Loucy (cell line): ENCODE results near the gene SLC35G1.

ENCODE experiments used
- H2AFZ ChIP-seq: fragments of 200-600 bp; sonication (generic); 2 replicates; pipeline ENCODE4 v1.6.0; 2016; ENCODE audit warnings: antibody characterized with exemption, mild to moderate bottlenecking, low read length, moderate library complexity
- H3F3A ChIP-seq: fragments of 200-600 bp; 2 replicates; pipeline ENCODE4 v1.6.0; 2016; ENCODE audit warnings: antibody characterized with exemption, low read depth, mild to moderate bottlenecking
- H3K27me3 ChIP-seq: fragments of 200-600 bp; sonication (generic); 2 replicates; pipeline ENCODE4 v1.6.1; 2014; ENCODE audit warnings: low read length, mild to moderate bottlenecking; ENCODE audit not compliant: insufficient read depth, poor library complexity, severe bottlenecking
- H3K36me3 ChIP-seq: fragments of 200-600 bp; sonication (generic); 2 replicates; pipeline ENCODE4 v1.6.1; 2016; ENCODE audit warnings: low read length; ENCODE audit not compliant: insufficient read depth
- H3K4me1 ChIP-seq: fragments of 200-600 bp; sonication (generic); 2 replicates; pipeline ENCODE4 v1.5.1; 2014; ENCODE audit warnings: low read length, mild to moderate bottlenecking; ENCODE audit not compliant: insufficient read depth, poor library complexity, severe bottlenecking
- H3K4me2 ChIP-seq: fragments of 200-600 bp; sonication (generic); 2 replicates; pipeline ENCODE4 v1.6.0; 2014; ENCODE audit warnings: antibody characterized with exemption, low read length, low read depth, mild to moderate bottlenecking; ENCODE audit not compliant: poor library complexity, severe bottlenecking
- H3K4me3 ChIP-seq: fragments of 200-600 bp; sonication (generic); 2 replicates; pipeline ENCODE4 v1.5.1; 2014; ENCODE audit warnings: low read length, mild to moderate bottlenecking, mixed read lengths; ENCODE audit not compliant: poor library complexity, severe bottlenecking
- H3K79me2 ChIP-seq: fragments of 200-600 bp; sonication (generic); 2 replicates; pipeline ENCODE4 v1.6.1; 2014; ENCODE audit warnings: low read length; ENCODE audit not compliant: insufficient read depth
- H3K9ac ChIP-seq: fragments of 200-600 bp; sonication (generic); 2 replicates; pipeline ENCODE4 v1.6.0; 2014; ENCODE audit warnings: mild to moderate bottlenecking, low read depth, low read length, moderate library complexity; ENCODE audit not compliant: poor library complexity, severe bottlenecking
- H3K9me2 ChIP-seq: fragments of 200-600 bp; sonication (generic); replicated peaks from 2 replicates; pipeline ENCODE4 v1.6.1; 2016; ENCODE audit warnings: low read depth, low read length, mixed read lengths
- H3K9me3 ChIP-seq: fragments of 200-600 bp; sonication (generic); 2 replicates; pipeline ENCODE4 v1.6.1; 2014; ENCODE audit warnings: mild to moderate bottlenecking, antibody characterized with exemption, low read length, low read depth; ENCODE audit not compliant: insufficient read depth
- H4K20me1 ChIP-seq: fragments of 200-600 bp; sonication (generic); 2 replicates; pipeline ENCODE4 v1.6.0; 2014; ENCODE audit warnings: antibody characterized with exemption, low read length, mild to moderate bottlenecking; ENCODE audit not compliant: insufficient read depth, poor library complexity, severe bottlenecking
- EZH2phosphoT487 ChIP-seq: fragments of 200-600 bp; IDR thresholded peaks from 2 replicates; pipeline ENCODE4 v1.6.1; 2018; ENCODE audit warnings: antibody characterized with exemption, mild to moderate bottlenecking, moderate library complexity, borderline replicate concordance
- TF ChIP-seq, protein P1 (sequence below): fragments of 200-600 bp; sonication (generic); conservative IDR thresholded peaks from 2 replicates; pipeline ENCODE4 v1.5.1; 2014; ENCODE audit warnings: mild to moderate bottlenecking, antibody characterized with exemption, low read length

SLC35G1 gene

GRCh38 chr10:93899109-93899508 lies 5.3 kb downstream of the SLC35G1 start:
- Histone ChIP-seq H3K79me2 (no peaks in the 10 kb centered on the region), H3K27me3 (no peaks in the 10 kb centered on the region), H3K4me3 (no peak overlapping the region), H3K9me2 (peaks cover 3% of the 10 kb centered on the region; the same call in 1 of the 2 replicates), H3K9me3 (no peaks in the 10 kb centered on the region), H2AFZ (no peak overlapping the region), H4K20me1 (no peaks in the 10 kb centered on the region), H3K9ac (no peak overlapping the region), H3K4me2 (no peak overlapping the region), H3F3A (no peaks in the 10 kb centered on the region), H3K36me3 (no peaks in the 10 kb centered on the region), H3K4me1 (no peaks in the 10 kb centered on the region)
- no peak for TF ChIP-seq EZH2phosphoT487

- no peaks in the 10 kb centered on the region for H3K27me3 ChIP-seq
- H3K9ac ChIP-seq = no peak overlapping the region
- no peak overlapping the region for H2AFZ ChIP-seq
- peaks cover 3% of the 10 kb centered on the region; the same call in 1 of the 2 replicates for H3K9me2 ChIP-seq
- no peaks in the 10 kb centered on the region for H3K9me3 ChIP-seq
- no peak for TF ChIP-seq EZH2phosphoT487
- TF ChIP-seq, protein P1, sequence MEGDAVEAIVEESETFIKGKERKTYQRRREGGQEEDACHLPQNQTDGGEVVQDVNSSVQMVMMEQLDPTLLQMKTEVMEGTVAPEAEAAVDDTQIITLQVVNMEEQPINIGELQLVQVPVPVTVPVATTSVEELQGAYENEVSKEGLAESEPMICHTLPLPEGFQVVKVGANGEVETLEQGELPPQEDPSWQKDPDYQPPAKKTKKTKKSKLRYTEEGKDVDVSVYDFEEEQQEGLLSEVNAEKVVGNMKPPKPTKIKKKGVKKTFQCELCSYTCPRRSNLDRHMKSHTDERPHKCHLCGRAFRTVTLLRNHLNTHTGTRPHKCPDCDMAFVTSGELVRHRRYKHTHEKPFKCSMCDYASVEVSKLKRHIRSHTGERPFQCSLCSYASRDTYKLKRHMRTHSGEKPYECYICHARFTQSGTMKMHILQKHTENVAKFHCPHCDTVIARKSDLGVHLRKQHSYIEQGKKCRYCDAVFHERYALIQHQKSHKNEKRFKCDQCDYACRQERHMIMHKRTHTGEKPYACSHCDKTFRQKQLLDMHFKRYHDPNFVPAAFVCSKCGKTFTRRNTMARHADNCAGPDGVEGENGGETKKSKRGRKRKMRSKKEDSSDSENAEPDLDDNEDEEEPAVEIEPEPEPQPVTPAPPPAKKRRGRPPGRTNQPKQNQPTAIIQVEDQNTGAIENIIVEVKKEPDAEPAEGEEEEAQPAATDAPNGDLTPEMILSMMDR = no peak
- no peaks in the 10 kb centered on the region for H3F3A ChIP-seq
- H4K20me1 ChIP-seq = no peaks in the 10 kb centered on the region
- H3K79me2 ChIP-seq = no peaks in the 10 kb centered on the region
- H3K4me3 ChIP-seq = no peak overlapping the region
- H3K4me2 ChIP-seq = no peak overlapping the region
- no peaks in the 10 kb centered on the region for H3K36me3 ChIP-seq
- H3K4me1 ChIP-seq = no peaks in the 10 kb centered on the region
Observed at GRCh38 chr10:93903051-93903450, 9.3 kb downstream of the SLC35G1 start.

- Histone ChIP-seq H3K9me2 (peaks cover 3% of the 10 kb centered on the region; the same call in 1 of the 2 replicates), H4K20me1 (no peaks in the 10 kb centered on the region), H3K4me2 (no peak overlapping the region), H3K9me3 (no peaks in the 10 kb centered on the region), H3K4me3 (no peak overlapping the region), H3K9ac (no peak overlapping the region), H2AFZ (no peak overlapping the region), H3F3A (no peaks in the 10 kb centered on the region), H3K79me2 (no peaks in the 10 kb centered on the region), H3K4me1 (no peaks in the 10 kb centered on the region), H3K36me3 (no peaks in the 10 kb centered on the region), H3K27me3 (no peaks in the 10 kb centered on the region)
- TF ChIP-seq EZH2phosphoT487 = no peak
- TF ChIP-seq, protein P1 = no peak
Observed at GRCh38 chr10:93904901-93905300, 11.1 kb downstream of the SLC35G1 start.

GRCh38 chr10:93907059-93907458 lies 13.3 kb downstream of the SLC35G1 start:
- Histone ChIP-seq H3K9me2 (no peaks in the 10 kb centered on the region), H3K27me3 (no peaks in the 10 kb centered on the region), H3K79me2 (no peaks in the 10 kb centered on the region), H3K4me3 (no peak overlapping the region), H4K20me1 (no peaks in the 10 kb centered on the region), H3K4me2 (no peak overlapping the region), H3K4me1 (no peaks in the 10 kb centered on the region), H2AFZ (no peak overlapping the region), H3K36me3 (no peaks in the 10 kb centered on the region), H3K9me3 (no peaks in the 10 kb centered on the region), H3K9ac (no peak overlapping the region), H3F3A (no peaks in the 10 kb centered on the region)
- TF ChIP-seq, protein P1 = no peak
- TF ChIP-seq EZH2phosphoT487 = no peak
